Measurements from ENCODE around the gene CYP26A1. TPM values are rescaled to one million over a fixed set of nuclear protein-coding genes. Genes with fewer than 3 reads are reported as not detected.

CYP26A1 gene
- total RNA-seq, 4 donors from 2014 or later, result 1.7 TPM; not detected in 3

GRCh38 chr10:93080350-93081046, 6.8 kb downstream of the CYP26A1 start:
- peak; percentile 53 for DNase-seq (ENCODE audit: low spot score)

DNA sequence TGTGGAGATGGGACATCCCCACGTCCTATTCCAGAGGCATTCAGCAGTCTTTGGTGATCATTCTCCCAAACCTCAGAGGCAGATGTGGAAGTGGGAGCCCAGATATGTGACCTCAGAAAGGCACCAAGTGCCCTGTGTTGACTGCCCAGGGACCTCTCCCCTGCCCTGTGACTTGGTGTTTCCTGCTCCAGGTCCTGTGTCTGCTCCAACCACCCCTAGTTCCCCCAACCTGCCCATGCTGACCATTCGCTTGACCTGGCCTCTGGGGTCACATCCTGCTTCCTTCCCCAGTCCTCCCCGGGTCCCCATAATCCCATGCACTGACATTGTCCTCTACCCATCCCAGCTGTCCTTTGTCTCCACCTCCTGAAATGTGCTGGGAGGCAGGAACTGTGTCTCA, 7.6 kb downstream of the CYP26A1 start:
- TF ChIP-seq, protein P1, sequence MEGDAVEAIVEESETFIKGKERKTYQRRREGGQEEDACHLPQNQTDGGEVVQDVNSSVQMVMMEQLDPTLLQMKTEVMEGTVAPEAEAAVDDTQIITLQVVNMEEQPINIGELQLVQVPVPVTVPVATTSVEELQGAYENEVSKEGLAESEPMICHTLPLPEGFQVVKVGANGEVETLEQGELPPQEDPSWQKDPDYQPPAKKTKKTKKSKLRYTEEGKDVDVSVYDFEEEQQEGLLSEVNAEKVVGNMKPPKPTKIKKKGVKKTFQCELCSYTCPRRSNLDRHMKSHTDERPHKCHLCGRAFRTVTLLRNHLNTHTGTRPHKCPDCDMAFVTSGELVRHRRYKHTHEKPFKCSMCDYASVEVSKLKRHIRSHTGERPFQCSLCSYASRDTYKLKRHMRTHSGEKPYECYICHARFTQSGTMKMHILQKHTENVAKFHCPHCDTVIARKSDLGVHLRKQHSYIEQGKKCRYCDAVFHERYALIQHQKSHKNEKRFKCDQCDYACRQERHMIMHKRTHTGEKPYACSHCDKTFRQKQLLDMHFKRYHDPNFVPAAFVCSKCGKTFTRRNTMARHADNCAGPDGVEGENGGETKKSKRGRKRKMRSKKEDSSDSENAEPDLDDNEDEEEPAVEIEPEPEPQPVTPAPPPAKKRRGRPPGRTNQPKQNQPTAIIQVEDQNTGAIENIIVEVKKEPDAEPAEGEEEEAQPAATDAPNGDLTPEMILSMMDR (IDR thresholded peaks at IDR 0.05), result no peak
- no peak for DNase-seq (ENCODE audit: low spot score)
- ATAC-seq (ENCODE audit: low FRiP score), result no peak

More at GRCh38 chr10:93080350-93081046, 6.8 kb downstream of the CYP26A1 start:
- TF ChIP-seq, protein P1 (IDR thresholded peaks at IDR 0.05), result peak in 2 of 3 donors; percentile 18 to 55
- peak; percentile 73 for ATAC-seq (ENCODE audit: low FRiP score)

GRCh38 chr10:93081834-93082233, 8.1 kb downstream of the CYP26A1 start:
- ATAC-seq (ENCODE audit: low FRiP score) (no peak), DNase-seq (ENCODE audit: low spot score) (no peak)
- TF ChIP-seq, protein P1 (IDR thresholded peaks at IDR 0.05), result no peak

- TF ChIP-seq, protein P1 (IDR thresholded peaks at IDR 0.05), result no peak
- ATAC-seq (ENCODE audit: low FRiP score) (no peak), DNase-seq (ENCODE audit: low spot score) (no peak)
Observed at GRCh38 chr10:93083743-93084539, 10.2 kb downstream of the CYP26A1 start.

DNA sequence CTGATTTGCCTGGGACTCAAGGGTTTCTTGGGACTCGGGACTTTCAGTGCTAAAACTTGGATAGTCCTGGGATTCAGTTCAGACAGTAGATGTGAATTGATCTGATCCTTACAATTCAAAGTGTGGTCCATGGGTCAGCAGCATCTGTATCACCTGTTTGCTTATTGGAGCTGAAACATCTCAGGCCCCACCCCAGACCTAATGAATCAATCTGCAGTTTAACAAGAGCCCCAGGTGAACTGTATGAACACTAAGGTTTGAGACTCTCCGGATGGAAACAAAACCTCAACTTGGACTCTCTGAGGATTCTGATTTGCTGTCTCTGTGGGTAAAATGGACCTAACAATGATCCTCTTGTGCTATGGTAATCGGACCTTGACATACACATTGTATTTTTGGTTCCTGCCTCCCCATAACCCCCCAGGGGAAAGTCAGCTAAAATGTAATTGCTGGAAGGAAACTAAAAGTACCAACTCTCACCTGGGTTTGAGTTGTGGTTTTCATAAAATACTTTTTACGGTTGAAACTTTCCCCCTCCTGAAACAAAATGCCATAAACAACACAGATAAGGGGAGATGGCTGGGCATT, 11.7 kb downstream of the CYP26A1 start:
- DNase-seq (ENCODE audit: low spot score) (no peak), ATAC-seq (ENCODE audit: low FRiP score) (no peak)
- TF ChIP-seq, protein P1 (IDR thresholded peaks at IDR 0.05), result no peak

DNA sequence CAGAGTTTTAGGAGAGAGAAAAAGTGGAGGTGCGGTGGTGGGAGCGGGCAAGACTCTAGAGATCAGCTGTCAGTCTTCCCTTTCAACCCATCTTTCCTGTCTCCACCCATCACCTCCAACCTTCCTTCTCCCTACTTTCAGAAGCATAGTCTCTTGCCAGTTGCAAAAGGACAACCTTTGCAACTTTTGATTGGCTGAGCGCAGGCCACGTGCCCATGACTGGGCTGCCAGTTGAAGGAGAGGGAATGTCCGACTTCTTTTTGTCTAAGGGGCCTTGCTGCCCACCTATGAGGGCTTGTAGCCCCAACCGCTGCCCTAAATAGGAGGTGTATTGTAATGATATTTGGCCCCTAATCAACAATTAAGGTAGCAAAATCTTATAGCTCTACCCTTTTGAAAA, 12.6 kb downstream of the CYP26A1 start:
- TF ChIP-seq, protein P1 (IDR thresholded peaks at IDR 0.05), result no peak
- DNase-seq (ENCODE audit: low spot score), result no peak
- ATAC-seq (ENCODE audit: low FRiP score), result no peak

Measured in omental fat pad (tissue), 4 donors.